OCI-LY7 (cell line): ENCODE results near the gene RNF5. TPM values are rescaled to one million over a fixed set of nuclear protein-coding genes. Genes with fewer than 3 reads are reported as not detected.
"Not testable (repeated sequence)": the region's sequence is repeated elsewhere in the genome, so short reads cannot be mapped to it uniquely, and the experiment has no call there.

Experiments
- BruUV-seq: library from RNA; stranded (reverse); fragments of 400-500 nt; replicated peaks from 2 replicates; lab custom pipeline; 2021; lab: Mats Ljungman, UMichigan
- CTCF ChIA-PET: fragments of 300-600 bp; sonication (Branson Sonifier 250); formaldehyde crosslinking; loops from one replicate; lab custom pipeline; 2022; ENCODE audit warnings: antibody characterized with exemption; ENCODE audit not compliant: unreplicated experiment; lab: Charles Lee
- POLR2A ChIA-PET: fragments of 300-600 bp; sonication (Branson Sonifier 250); formaldehyde crosslinking; loops from one replicate; lab custom pipeline; 2022; ENCODE audit warnings: antibody characterized with exemption; lab: Charles Lee
- DNase-seq: peaks from one replicate; pipeline ENCODE4 v3.0.0-alpha.2; 2015; ENCODE audit warnings: low spot score
- H2AFZ ChIP-seq: fragments of 200-600 bp; sonication (generic), shearing (Covaris generic); 2 replicates; pipeline ENCODE4 v1.6.1; 2014; ENCODE audit warnings: mild to moderate bottlenecking, antibody characterized with exemption, low read length, moderate library complexity
- H3K27ac ChIP-seq: fragments of 200-600 bp; sonication (generic); 2 replicates; pipeline ENCODE4 v1.5.1; 2014; ENCODE audit warnings: mixed run types, low read depth, mild to moderate bottlenecking, moderate library complexity, low read length, inconsistent platforms; ENCODE audit not compliant: poor library complexity, severe bottlenecking
- H3K36me3 ChIP-seq: fragments of 200-600 bp; sonication (generic); 2 replicates; pipeline ENCODE4 v1.6.1; 2014; ENCODE audit warnings: mild to moderate bottlenecking, antibody characterized with exemption, low read length, moderate library complexity, mixed read lengths; ENCODE audit not compliant: insufficient read depth
- H3K4me1 ChIP-seq: fragments of 200-600 bp; sonication (generic); 2 replicates; pipeline ENCODE4 v1.5.1; 2014; ENCODE audit warnings: mild to moderate bottlenecking, low read length; ENCODE audit not compliant: insufficient read depth, poor library complexity, severe bottlenecking
- H3K4me2 ChIP-seq: fragments of 200-600 bp; sonication (generic); 2 replicates; pipeline ENCODE4 v1.6.1; 2014; ENCODE audit warnings: mild to moderate bottlenecking, low read length
- H3K4me3 ChIP-seq: fragments of 200-600 bp; sonication (generic); 2 replicates; pipeline ENCODE4 v1.5.1; 2014; ENCODE audit warnings: mild to moderate bottlenecking, low read depth, low read length; ENCODE audit not compliant: poor library complexity, severe bottlenecking
- H3K79me2 ChIP-seq: fragments of 200-600 bp; sonication (generic); 2 replicates; pipeline ENCODE4 v1.6.1; 2016; ENCODE audit warnings: low read depth, mild to moderate bottlenecking, low read length, moderate library complexity, mixed read lengths; ENCODE audit not compliant: insufficient read depth
- H3K9me2 ChIP-seq: fragments of 200-600 bp; sonication (generic); 2 replicates; pipeline ENCODE4 v1.6.1; 2016; ENCODE audit warnings: mild to moderate bottlenecking, low read length, mixed read lengths; ENCODE audit not compliant: insufficient read depth
- H3K9me3 ChIP-seq: fragments of 200-600 bp; sonication (generic); 2 replicates; pipeline ENCODE4 v1.6.1; 2014; ENCODE audit warnings: mild to moderate bottlenecking, mixed run types, low read length, mixed read lengths
- H4K20me1 ChIP-seq: fragments of 200-600 bp; sonication (generic); 2 replicates; pipeline ENCODE4 v1.6.1; 2014; ENCODE audit warnings: mild to moderate bottlenecking, antibody characterized with exemption, low read length, moderate library complexity, mixed read lengths; ENCODE audit not compliant: insufficient read depth
- EZH2phosphoT487 ChIP-seq: fragments of 200-600 bp; sonication (generic); IDR thresholded peaks from 2 replicates; pipeline ENCODE4 v1.6.1; 2018; ENCODE audit warnings: low read depth, borderline replicate concordance, mild to moderate bottlenecking, mixed run types, antibody characterized with exemption, low read length, moderate library complexity, mixed read lengths
- intact Hi-C: fragments of 100-400 bp; cut with micrococcal nuclease; formaldehyde crosslinking; loops from one replicate; pipeline ENCODE4 v1.10.0; 2022; ENCODE audit not compliant: unreplicated experiment
- total RNA-seq, 2 experiments: library from RNA; depleted of rRNA in 1 of 2; stranded (reverse); fragments of >200 nt in 1 of 2; shearing (Covaris generic) in 1 of 2; gene quantifications; 2 replicates each; pipeline ENCODE4 v1.2.3, GENCODE V29; 2014 to 2022
- TF ChIP-seq, protein P1 (sequence below): fragments of 200-600 bp; sonication (generic); conservative IDR thresholded peaks from 2 replicates; pipeline ENCODE4 v1.5.1; 2014; ENCODE audit warnings: mild to moderate bottlenecking, antibody characterized with exemption, low read length, moderate library complexity, mixed read lengths

RNF5 gene
- total RNA-seq, 2 experiments from 2014 or later: 50.6 to 59.9 TPM

DNA sequence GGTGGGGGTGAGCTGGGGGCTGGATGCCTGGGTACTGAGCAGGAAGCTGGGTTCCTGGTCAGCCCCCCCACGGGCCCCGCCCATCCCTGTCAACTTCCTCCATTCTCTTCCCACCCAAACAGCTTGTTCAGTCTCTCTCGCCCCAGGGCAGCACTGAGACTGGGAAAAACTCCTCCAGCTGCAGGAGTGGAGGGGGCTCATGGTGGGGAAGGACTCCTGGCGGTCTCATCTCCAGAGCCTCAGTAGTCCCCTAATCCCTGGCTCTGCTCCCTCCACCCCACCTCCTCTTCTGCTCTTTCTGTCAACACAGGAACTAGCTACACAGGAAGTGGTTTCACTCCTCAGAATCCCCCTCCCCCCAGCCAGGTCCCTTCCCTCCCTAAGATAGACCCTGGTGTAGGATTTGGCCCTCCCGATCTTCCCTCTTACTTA is 14.4 kb downstream of the RNF5 start, which contains the start of gene GPSM3:
TSS of gene GPSM3 (minus strand) at position 36 of the 432 bp plus-strand sequence. CDS start 130 bp downstream, outside the sequence.
- TF ChIP-seq, protein P1, sequence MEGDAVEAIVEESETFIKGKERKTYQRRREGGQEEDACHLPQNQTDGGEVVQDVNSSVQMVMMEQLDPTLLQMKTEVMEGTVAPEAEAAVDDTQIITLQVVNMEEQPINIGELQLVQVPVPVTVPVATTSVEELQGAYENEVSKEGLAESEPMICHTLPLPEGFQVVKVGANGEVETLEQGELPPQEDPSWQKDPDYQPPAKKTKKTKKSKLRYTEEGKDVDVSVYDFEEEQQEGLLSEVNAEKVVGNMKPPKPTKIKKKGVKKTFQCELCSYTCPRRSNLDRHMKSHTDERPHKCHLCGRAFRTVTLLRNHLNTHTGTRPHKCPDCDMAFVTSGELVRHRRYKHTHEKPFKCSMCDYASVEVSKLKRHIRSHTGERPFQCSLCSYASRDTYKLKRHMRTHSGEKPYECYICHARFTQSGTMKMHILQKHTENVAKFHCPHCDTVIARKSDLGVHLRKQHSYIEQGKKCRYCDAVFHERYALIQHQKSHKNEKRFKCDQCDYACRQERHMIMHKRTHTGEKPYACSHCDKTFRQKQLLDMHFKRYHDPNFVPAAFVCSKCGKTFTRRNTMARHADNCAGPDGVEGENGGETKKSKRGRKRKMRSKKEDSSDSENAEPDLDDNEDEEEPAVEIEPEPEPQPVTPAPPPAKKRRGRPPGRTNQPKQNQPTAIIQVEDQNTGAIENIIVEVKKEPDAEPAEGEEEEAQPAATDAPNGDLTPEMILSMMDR: no peak
- peak within 1 kb of the TSS; percentile 92 for H3K4me3 ChIP-seq
- peak; percentile 71 for DNase-seq
- H3K79me2 ChIP-seq: peaks cover 31% of the 10 kb centered on the region; the same call in 1 of the 2 replicates
- H4K20me1 ChIP-seq: no peaks in the 10 kb centered on the region
- H3K9me2 ChIP-seq: no peaks in the 10 kb centered on the region
- peaks cover 11% of the 10 kb centered on the region for H3K36me3 ChIP-seq
- H3K9me3 ChIP-seq: no peaks in the 10 kb centered on the region
- ChIA-PET POLR2A (interaction anchor here (0.7 to 1.6 kb wide), 8 partner anchors 11 to 539 kb away, joined by 3 to 5 read pairs (median 4); partner anchors contain the start of genes AGPAT1, ATF6B and CSNK2B), CTCF (interaction anchor here (0.6 to 1.2 kb wide), 4 partner anchors 16 to 662 kb away, joined by 3 to 6 read pairs (median 3); partner anchors contain the start of gene FKBPL)
- H3K27ac ChIP-seq: peak within 1 kb of the TSS; percentile 79
- no TSS peak for BruUV-seq
- intact Hi-C loops: no loop called here
- peaks cover 66% of the 10 kb centered on the region for H3K4me1 ChIP-seq
- peak within 1 kb of the TSS; percentile 3; the same call in 1 of the 2 replicates for H2AFZ ChIP-seq
- H3K4me2 ChIP-seq: peak within 1 kb of the TSS; percentile 86

DNA sequence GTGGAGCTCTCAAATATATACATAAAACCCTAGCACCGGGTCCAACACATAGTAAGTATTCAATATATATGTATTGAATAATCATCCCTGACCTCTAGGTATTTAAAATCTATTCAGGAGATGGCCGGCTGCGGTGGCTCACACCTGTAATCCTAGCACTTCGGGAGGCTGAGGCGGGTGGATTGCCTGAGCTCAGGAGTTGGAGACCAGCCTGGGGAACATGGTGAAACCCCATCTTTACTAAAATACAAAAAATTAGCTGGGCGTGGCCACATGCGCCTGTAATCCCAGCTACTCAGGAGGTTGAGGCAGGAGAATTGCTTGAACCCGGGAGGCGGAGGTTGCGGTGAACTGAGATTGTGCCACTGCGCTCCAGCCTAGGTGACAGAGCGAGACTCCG is 14.9 kb downstream of the RNF5 start:
- H3K79me2 ChIP-seq: peaks cover 31% of the 10 kb centered on the region; the same call in 1 of the 2 replicates
- DNase-seq, H3K36me3 ChIP-seq, H3K9me2 ChIP-seq, BruUV-seq, H3K9me3 ChIP-seq, intact Hi-C loops, H4K20me1 ChIP-seq: not testable (repeated sequence)
- peak overlapping the region; percentile 92 for H3K4me3 ChIP-seq
- ChIA-PET CTCF (interaction anchor here (0.6 to 1.2 kb wide), 4 partner anchors 16 to 661 kb away, joined by 3 to 6 read pairs (median 3); partner anchors contain the start of gene FKBPL), POLR2A (interaction anchor here (0.8 to 1.6 kb wide), 7 partner anchors 12 to 527 kb away, joined by 3 to 5 read pairs (median 4); partner anchors contain the start of genes AGPAT1, ATF6B and CSNK2B)
- peaks cover 66% of the 10 kb centered on the region for H3K4me1 ChIP-seq
- H3K27ac ChIP-seq: peak overlapping the region; percentile 79
- H2AFZ ChIP-seq: peak overlapping the region; percentile 3; the same call in 1 of the 2 replicates
- peak overlapping the region; percentile 86 for H3K4me2 ChIP-seq

DNA sequence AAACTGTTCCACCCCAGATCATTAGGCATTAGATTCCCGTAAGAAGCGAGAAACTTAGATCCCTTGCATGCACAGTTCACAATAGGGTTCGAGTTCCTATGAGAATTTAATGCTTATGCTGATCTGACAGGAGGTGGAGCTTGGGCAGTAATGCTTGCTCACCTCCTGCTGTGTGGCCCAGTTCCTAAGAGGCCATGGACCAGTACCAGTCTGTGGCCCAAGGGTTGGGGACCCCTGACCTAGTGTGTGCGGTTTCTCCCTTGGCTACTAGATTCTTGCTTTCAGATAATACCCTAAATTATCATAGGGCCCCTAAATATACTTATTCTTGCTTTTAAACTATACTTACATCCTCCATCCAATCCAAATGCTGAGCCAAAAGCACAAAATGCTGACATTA is 16.2 kb downstream of the RNF5 start:
- H3K4me3 ChIP-seq: peak overlapping the region; percentile 79
- peaks cover 55% of the 10 kb centered on the region for H3K4me1 ChIP-seq
- DNase-seq: no peak
- peak overlapping the region; percentile 79 for H3K27ac ChIP-seq
- BruUV-seq: no TSS peak
- peaks cover 23% of the 10 kb centered on the region; the same call in 1 of the 2 replicates for H3K79me2 ChIP-seq
- intact Hi-C loops: loop anchor here (2.0 kb wide), 2 partner anchors 30 to 76 kb away; partner anchors contain the start of gene NOTCH4
- peak overlapping the region; percentile 86 for H3K4me2 ChIP-seq
- TF ChIP-seq EZH2phosphoT487: no peak
- TF ChIP-seq, protein P1: no peak
- H3K9me3 ChIP-seq: no peaks in the 10 kb centered on the region
- H2AFZ ChIP-seq: no peak overlapping the region
- H3K36me3 ChIP-seq: no peaks in the 10 kb centered on the region
- ChIA-PET CTCF (no interaction called here), POLR2A (no interaction called here)
- H4K20me1 ChIP-seq: no peaks in the 10 kb centered on the region
- no peaks in the 10 kb centered on the region for H3K9me2 ChIP-seq
